Middle frontal gyrus (tissue), 1 donor: ENCODE data around the gene PARP6.

Source experiments
- DNase-seq: peaks from one replicate; pipeline ENCODE4 v3.0.0-alpha.2; 2015; ENCODE audit warnings: low spot score; ENCODE audit errors: extremely low spot score

Gene PARP6, protein sequence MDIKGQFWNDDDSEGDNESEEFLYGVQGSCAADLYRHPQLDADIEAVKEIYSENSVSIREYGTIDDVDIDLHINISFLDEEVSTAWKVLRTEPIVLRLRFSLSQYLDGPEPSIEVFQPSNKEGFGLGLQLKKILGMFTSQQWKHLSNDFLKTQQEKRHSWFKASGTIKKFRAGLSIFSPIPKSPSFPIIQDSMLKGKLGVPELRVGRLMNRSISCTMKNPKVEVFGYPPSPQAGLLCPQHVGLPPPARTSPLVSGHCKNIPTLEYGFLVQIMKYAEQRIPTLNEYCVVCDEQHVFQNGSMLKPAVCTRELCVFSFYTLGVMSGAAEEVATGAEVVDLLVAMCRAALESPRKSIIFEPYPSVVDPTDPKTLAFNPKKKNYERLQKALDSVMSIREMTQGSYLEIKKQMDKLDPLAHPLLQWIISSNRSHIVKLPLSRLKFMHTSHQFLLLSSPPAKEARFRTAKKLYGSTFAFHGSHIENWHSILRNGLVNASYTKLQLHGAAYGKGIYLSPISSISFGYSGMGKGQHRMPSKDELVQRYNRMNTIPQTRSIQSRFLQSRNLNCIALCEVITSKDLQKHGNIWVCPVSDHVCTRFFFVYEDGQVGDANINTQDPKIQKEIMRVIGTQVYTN

DNA sequence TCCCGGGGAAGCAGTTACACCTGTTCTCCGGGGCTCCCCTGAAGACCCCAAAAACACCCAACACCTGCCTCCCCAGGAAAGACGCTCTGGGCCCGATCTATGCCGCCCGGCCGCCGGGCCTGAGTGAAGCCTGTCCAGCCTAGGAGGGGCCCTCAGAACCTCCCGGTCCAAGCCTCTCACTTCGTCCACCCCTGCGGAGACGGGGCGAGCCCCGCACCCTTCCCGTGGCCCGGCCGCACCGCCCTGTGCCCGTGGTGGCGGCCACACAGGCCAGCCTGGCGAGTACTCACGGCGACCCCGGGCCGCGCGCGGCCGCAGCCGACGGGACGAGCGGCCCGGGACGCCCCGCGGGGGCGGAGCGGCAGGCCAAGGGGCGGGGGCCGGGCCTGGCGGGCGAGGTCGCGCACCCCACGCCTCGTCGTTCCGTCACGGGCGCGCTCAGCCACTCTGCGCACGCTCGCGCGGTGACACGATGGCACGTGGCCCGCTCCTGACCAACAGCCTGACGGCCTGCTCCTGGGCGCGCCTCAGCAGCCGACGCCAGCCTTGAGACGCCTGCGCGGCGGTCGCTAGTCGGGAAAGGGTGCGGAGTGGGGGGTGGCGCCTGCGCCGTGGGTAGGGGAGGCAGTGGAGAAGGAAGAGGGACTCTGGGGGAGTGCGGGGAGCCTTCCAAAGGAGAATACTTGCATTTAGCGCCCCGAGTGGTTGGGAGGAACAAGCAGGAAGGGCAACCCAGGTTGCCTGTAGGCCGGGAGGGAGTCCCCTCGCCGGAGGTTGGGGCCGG, at the start of gene PARP6:
Gene PARP6 (minus strand): TSS at position 342 of the 784 bp plus-strand sequence. CDS start 5,077 bp downstream, outside the sequence.
- DNase-seq = peak; percentile 95

DNA sequence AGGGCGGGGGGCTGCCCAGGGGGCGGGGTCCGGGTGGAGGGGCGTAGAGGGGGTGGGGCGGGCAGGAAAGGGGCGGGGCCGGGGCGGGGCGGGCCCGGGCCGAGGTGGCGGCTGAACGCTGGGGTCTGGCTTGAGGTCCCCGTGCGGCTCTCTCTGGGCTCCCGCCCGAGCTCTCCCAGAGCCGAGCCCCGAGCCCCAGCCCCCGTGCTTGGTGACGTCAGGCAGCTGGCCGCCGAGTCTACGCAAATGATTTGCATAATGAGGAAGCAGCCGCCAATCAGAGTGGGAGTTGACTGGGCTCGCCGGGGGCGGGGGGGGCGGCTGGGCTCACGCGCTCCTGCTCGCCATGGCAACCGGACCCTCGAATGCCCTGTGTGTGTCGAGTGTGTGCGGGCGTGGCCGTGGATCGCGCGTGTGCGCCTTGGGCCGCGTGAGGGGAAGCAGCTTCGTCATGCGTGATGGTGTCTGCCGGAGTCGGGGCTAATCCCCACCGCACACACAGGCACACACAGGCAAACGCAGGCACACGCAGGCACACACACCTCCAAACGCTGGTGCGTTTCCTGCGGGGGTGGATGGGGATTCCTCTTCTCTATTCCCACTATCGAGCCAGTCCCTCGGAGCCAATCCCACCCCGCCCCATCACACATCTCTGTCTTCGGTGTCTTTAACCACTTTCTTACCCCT, 47.8 kb upstream of the PARP6 start, which contains the start of gene CELF6:
Gene CELF6 (minus strand): TSS at position 173 of the 687 bp plus-strand sequence. CDS start 283 bp downstream, outside the sequence.
- DNase-seq = peak; percentile 56

DNA sequence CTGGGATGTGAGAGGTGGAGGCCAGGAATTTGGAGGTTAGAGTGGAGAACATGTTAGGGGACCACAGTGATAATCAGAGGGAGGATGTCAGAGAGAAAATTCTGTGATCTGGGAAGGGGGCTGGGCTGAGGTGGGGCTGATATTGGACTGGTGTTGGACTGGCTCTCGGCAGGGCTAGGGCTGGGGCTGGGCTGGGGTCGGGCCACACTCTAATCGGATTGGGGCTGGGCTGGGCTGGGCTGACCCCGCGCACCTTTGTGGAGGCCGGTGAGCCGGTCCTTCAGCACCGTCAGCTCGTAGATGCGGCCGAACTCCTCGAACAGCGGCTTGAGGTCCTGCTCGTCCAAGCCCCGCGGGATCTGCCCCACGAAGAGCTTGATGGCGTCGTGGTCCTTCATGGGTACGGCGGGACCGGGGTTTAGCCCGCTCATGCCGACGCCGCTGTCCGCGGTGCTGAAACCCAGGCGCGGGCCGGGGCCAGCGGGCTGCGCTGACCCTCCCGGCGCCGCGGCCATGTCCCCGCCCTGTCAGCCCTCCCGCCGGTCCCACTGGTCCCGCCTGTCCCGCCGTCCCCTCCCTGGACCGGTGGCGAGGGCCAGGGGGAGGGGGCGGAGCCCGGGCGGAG, 47.1 kb upstream of the PARP6 start:
- DNase-seq = no peak

DNA sequence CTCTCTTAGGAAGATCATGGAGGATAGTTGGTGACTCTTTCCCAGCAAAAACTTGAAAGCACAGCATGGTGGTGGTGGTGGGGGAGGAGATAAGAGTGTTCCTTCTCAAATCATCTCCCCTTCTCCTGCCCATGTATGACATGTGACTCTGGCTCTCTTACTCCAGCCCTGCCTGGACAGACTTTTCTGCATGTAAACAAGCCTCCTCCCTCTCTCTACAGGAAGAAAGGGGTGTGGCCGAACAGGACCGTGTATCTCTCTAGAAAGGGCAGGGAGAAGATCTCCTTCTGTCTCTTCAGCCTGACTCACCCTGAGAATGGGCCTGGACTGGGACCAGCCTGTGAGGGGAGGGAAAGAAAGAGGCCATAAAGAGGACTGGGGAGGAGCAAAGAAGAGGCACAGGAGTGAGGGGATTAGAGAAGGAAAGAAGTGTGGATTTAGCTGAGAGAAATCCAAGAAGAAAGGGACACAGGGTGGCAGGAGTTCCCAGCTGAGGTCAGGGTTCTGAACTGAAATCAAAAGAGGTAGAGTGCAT, 46.1 kb upstream of the PARP6 start:
- no peak for DNase-seq

DNA sequence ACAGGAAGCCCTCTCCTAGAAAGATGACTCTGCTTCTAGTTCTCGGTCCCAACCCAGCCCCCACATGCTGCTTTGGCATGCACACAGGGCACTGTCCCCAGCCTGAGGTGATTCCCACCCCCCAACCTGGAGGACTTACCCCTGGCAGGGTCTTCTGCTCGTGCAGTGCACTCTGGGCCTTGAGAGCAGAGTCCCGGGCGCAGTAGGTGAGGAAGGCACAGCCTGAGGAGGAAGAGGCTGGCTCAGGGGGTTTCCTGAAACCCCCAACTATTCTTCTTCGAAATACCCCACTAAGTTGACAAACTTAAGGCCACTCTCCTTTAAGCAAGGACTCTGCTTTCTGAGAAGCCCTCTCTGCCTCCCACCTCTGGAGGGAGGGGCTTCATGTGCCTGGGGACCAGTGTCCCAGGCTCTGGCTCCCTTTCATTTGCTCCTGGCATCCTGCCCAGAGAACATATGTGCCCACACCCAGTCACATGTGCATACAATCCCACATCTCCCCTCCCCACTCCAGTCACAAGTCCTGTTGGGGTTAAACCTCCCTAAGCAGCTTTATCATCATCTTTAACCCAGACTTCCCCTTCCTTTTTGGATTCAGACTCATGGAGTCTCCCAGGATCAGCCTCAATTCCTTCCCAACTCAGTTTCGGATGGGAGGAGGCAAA, 43.5 kb upstream of the PARP6 start:
- no peak for DNase-seq

DNA sequence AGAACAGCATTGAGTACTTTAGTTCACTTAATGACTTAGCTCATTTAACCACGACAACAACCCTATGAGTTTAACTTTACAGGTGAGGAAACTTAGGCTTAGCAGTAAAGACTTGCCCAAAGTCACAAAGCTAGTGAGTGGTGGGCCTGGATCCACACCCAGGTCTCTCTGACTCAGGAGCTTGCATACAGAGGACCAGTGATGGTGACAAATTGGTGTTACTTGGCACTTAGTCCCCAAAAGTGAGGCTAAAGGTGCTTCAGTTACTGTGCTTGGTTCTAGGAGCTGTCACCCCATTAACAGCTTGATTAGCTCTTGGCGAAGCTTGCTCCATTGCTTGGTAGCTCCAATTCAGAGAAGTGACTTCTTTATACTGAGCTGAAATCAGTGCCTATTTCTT, 41.5 kb upstream of the PARP6 start:
- DNase-seq = no peak

DNA sequence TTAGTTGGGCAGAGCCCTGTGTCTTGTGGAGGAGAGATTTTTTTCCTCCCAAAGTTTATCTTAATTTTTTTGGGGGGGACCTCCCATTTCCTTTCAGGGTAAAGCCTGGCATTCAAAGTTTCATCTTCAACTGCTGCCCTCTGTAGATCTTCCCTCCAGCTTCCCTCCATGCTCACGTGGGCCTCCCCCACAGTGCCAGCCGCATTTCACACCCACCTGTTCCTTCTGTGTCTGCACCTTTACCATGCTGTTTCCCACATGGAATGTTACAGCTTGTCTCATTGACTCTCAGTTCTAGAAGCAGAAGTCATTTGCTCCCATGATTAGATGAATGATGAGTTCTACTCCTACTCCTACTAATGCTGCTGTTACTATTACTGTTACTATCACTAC, 41.1 kb upstream of the PARP6 start:
- DNase-seq = no peak

DNA sequence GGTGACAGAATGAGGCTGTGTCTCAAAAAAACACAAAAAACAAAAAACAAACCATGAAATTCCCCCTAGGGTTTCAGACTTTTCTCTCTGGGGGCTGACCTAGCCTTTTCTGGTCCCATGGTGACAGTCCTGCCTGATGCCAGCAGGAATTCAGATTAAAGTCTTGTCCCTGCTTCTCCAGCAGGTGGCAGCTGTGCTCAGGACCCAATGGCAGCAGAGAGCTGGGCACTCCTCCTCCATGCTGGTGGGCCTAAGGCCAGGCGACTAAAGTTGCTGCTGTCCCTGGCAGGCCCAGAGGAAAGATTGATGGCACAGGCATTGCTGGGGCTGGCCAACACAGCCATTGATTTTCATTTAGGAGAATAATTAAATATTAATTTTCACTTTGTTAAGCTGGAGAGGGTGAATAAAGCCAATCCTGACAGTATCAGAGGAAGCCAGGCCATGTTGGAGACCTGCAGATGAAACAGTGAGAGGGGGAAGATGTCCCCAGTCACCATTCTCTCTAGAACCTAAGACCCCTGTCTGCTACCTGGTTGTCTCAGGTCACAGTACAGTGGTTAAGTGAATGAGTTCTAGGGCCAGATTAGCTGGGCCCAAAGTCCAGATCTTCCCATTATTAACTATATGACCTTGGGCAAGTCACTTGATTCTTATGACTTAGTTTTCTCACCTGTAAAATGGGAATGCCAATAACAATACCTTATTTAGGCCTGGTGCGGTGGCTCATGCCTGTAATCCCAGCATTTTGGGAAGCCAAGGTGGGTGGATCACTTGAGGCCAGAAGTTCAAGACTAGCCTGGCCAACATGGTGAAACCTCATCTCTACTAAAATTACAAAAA, 40.5 kb upstream of the PARP6 start:
- no peak for DNase-seq

DNA sequence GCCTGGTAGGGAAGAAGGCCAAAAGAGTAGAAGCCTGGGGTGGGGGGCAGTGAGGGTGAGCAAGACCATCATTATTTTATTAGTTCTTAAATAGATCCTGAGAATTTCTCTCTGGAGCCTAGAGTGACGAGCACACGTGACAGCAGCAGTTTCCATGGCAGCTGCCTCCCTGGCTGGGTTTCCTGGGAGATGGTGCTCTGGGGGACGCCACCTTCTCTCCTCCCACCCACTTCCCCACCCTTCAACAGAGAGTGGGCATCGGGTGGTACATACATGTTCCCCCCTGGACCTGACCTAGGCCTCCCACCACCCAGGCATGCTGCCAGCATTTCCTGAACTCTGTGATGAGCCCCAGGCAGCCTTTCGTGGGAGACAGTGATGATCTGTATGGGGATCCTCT, 34.7 kb upstream of the PARP6 start:
- DNase-seq = no peak

DNA sequence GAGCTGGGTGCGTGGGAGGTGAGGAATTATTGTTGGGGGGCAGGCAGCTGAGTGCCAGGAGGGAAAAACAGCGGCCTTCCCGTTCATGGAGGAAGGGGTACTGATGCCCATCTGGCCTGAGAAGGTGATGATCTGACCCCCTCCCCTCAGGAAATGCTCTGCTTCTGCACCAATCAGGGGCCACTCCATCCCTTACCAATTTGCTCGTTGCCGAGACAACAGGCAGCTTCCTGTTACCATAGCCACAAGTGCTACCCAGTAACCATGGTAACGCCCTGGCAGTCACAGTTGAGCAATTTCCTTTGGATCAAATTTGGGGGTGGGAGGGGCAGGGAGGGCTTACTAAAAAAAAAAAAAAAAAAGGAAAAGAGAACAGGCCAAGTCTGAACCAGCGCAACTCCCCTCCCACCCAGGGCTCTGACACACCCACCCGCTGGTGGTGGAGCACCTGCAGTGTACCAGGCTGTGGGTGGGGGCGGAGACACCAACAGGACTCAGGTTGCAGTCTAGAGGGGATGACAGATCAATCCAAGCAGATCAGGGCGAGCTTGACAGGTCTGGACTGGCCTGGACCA, 33.9 kb upstream of the PARP6 start:
- DNase-seq = peak; percentile 42

DNA sequence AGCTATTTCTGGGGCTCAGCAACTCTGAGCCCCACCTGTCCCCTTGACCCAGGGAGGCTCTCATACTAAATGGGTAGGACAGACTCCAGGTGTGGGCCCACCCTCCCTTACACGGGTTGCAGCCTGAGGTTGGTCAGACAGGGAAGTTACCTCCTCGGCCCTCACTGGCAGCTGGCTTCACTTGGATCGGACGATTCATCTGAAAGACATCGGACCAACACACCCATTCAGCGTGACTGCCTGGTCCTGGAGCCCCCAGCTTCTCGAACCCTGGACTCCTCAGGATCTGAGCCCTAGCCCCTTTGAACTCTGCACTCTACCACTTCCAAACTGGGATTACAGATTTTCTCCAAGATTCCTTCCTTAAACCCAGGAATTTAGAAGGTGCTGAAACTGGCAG, 32.2 kb upstream of the PARP6 start:
- no peak for DNase-seq

DNA sequence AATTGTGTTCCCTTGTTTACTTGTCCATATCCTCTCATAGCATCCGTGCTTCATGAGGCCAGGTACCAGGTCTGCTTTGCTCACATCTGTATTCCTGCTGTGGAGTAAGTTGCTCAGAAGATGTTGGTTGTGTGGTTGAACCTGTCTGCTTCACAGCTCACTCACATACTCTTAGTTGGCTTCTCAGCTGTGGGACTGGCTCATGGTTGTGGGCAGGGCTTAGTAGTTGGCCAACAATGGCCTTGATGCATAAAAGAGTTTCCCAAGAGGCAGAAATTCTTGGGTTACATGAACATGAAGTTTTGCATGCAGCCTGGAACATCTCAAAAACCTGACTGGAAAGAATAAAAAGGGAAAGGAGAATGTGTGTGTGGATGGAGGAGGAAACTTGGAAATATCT, 30.6 kb upstream of the PARP6 start:
- DNase-seq = no peak

DNA sequence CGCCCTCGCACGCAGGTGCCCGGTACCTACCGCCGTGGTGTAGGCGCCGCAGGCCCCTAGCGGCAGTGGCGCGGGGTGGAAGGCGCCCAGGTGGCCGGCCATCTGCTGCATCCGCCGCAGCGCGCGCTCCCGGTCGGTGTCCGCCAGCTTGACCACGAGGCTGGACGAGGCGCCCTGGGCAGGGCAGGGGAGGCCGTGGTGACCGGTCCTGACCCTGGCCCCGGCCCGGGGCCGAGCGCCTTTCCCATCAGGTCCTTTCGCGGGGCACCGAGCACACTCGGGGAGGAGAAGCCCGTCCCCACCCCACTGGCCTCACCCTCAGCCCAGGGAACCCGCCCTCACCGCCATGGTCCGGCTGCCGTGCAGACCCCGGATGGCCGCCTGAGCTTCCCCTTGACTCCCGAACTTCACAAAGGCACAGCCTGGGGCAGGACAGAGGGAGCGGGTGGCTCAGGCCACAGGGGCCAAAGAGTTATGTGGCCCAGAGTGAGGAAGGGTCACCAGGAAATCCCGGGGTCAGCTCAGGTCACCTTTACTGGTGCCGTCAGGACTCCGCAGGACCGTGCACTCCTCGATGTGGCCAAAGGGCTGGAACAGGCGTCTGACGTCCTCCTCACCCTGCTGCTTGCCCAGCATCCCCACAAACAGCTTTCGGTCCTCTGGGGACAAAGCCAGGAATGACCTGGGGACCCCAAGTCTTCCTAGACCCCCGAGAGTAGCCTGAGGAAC, 17.4 kb upstream of the PARP6 start:
- DNase-seq = no peak

DNA sequence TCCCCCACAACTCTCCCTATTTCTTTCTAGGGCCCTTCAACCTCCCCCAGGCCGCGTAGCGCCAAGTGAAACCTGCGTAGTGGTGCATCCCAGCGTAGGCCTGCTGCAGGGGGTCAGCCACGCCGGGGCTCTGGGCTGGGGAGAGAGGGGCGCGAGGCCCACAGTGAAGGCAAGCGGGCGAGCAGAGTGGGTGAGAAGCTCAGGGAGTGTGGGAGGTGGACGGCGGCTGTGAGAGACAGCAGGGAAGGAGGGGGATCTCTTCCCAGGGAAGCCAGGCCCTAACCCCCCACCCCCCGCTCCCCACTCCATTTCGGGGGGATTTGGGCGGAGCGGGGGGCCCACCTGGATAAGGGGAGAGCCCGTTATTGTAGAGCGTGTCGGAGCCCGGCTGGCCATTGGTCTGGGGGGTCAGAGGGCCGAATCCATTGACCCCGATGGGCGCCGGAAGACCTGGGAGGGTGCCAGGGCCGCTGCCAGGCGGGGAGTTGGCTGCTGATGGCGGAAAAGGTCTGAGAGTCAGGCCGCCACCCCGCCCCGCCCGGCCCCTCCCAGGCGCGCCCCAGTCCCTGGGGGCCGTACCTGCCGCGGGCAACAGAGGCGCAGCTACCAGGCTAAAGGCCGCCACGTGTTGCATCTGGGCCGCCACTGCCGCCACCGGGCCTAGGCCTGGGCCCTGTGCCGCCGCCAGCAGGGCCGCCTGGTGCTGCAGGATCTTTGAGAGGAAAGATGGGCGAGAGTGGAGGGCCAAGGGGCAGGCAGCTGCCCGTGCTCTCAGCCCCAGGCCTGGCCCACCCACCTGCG, 16.6 kb upstream of the PARP6 start:
- DNase-seq = no peak

DNA sequence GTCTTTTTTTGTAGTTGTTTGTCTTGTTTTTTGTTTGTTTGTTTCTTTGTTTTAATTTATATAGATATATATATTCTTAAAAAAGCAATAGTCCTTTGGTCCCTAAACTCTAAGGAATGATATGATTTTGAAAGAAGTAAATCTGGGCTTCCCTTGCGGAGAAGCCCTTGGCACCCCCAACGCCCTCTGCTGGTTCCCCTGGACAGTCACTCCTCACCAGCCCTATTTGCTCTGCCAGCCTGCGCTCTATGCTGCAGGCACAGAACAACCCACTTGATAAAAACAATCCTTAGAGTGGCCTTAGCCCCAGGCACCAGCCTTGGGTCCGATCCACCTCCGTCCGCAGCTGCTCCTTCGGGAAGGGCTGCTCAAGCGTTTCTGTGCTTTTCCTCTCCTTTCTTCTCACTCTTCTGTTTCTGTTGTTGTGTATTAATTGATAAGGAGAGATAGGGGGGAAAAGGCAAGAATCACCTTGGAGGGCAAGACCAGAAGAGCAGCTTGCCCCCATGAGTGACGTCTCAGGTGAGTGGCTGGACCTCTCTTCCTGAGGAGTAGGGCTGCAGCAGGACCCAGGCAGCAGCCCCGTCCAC, 13.7 kb upstream of the PARP6 start:
- DNase-seq = no peak

DNA sequence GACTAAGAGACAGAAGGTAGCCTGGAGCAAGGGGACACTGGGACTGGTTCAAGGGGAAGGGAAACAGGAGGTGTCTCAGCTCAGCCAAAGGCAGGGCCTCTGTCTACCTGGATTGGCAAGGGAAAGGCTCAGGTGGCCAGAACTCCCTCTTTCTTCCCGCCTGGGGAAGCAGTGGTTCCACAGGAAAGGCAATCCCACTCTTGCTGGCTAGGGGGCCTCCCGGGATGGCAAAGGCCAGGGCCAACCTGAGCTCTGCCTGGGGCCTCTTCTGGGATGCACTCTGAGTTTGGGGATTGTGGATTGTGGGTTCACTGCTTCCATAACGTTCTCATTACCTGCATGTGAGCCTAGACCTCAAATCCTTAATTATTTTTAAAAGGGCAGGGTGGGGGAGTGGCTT, 13.0 kb upstream of the PARP6 start:
- no peak for DNase-seq

DNA sequence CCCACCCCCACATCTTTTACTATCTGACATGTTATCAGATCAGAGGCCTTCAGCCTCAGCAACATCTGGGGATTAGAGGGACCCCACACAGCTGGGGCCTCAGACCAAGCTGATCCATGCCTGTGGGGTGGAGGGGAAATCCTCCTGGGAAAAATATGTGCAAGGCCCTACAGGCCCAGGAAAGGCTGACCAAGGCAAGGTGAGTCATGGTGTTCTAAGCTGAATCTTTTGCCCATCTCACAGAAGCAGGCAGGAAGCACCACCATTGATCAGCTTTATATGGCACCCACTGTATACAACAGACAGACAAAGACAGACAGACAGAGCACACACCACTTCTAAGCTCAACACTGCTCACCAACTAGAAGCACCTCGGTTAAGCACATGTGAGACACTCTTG, 12.4 kb upstream of the PARP6 start:
- no peak for DNase-seq
